Smooth muscle cell (in vitro differentiated cells): ENCODE results near the gene PLCD3. TPM values are rescaled to one million over a fixed set of nuclear protein-coding genes. Genes with fewer than 3 reads are reported as not detected.

ENCODE experiments used
- DNase-seq: peaks from one replicate; lab custom pipeline; 2025; ENCODE audit not compliant: unreplicated experiment; lab: John Stamatoyannopoulos, UW
- H2AFZ ChIP-seq: fragments of 200-600 bp; sonication (generic); 2 replicates; pipeline ENCODE4 v1.6.0; 2016; ENCODE audit warnings: antibody characterized with exemption, low read depth, mild to moderate bottlenecking
- H3F3A ChIP-seq: fragments of 200-600 bp; sonication (generic); 2 replicates; pipeline ENCODE4 v1.6.0; 2017; ENCODE audit warnings: antibody characterized with exemption, low read depth
- H3K27ac ChIP-seq: fragments of 200-600 bp; sonication (generic); 2 replicates; pipeline ENCODE4 v1.5.1; 2016; ENCODE audit warnings: low read depth, mild to moderate bottlenecking
- H3K27me3 ChIP-seq: fragments of 200-600 bp; sonication (generic); 2 replicates; pipeline ENCODE4 v1.6.1; 2016; ENCODE audit warnings: low read depth, mild to moderate bottlenecking
- H3K36me3 ChIP-seq: fragments of 200-600 bp; sonication (generic); 2 replicates; pipeline ENCODE4 v1.5.1; 2016; ENCODE audit warnings: low read depth
- H3K4me1 ChIP-seq: fragments of 200-600 bp; sonication (generic); 2 replicates; pipeline ENCODE4 v1.5.1; 2016; ENCODE audit warnings: low read depth
- H3K4me2 ChIP-seq: fragments of 200-600 bp; sonication (generic); 2 replicates; pipeline ENCODE4 v1.6.0; 2016; ENCODE audit warnings: mild to moderate bottlenecking
- H3K4me3 ChIP-seq: fragments of 200-600 bp; sonication (generic); 2 replicates; pipeline ENCODE4 v1.5.1; 2016; ENCODE audit warnings: mild to moderate bottlenecking
- H3K79me2 ChIP-seq: fragments of 200-600 bp; sonication (generic); 2 replicates; pipeline ENCODE4 v1.6.0; 2016; ENCODE audit warnings: low read depth, mild to moderate bottlenecking
- H3K9ac ChIP-seq: fragments of 200-600 bp; sonication (generic); 2 replicates; pipeline ENCODE4 v1.6.0; 2016; ENCODE audit warnings: low read depth
- H3K9me3 ChIP-seq: fragments of 200-600 bp; sonication (generic); replicated peaks from 2 replicates; pipeline ENCODE4 v1.5.1; 2016; ENCODE audit warnings: low read depth
- H4K20me1 ChIP-seq: fragments of 200-600 bp; sonication (generic); 2 replicates; pipeline ENCODE4 v1.6.0; 2016; ENCODE audit warnings: low read depth
- WGBS: methylation state at CpG from one replicate; pipeline ENCODE4 v1.1.7; 2016; ENCODE audit warnings: low lambda C conversion rate; 5-methylcytosine and 5-hydroxymethylcytosine counted together
- microRNA-seq: library from miRNA; unstranded; fragments of <30 nt; microRNA quantifications from one replicate; pipeline ENCODE4, GENCODE V29; 2016; ENCODE audit warnings: borderline number of aligned reads
- polyA plus RNA-seq: library from polyadenylated mRNA; unstranded; fragments of >200 nt; fragmentation: Nextera tagmentation; extraction: Ambion mirVana; gene quantifications from 2 replicates; pipeline ENCODE4 v1.2.1, GENCODE V29; 2016
- small RNA-seq: library from RNA; depleted of rRNA; stranded (forward); fragments of <200 nt; gene quantifications from one replicate; pipeline ENCODE3, GENCODE V24; 2014
- total RNA-seq: library from RNA; depleted of rRNA; stranded (reverse); fragments of >200 nt; gene quantifications from 2 replicates; pipeline ENCODE4 v1.2.3, GENCODE V29; 2014
- TF ChIP-seq, protein P1 (sequence below): fragments of 200-600 bp; sonication (generic); IDR thresholded peaks from 2 replicates; pipeline ENCODE4 v1.5.1; 2017; ENCODE audit warnings: borderline replicate concordance, mild to moderate bottlenecking, antibody characterized with exemption; ENCODE audit not compliant: insufficient read depth, poor library complexity, severe bottlenecking

PLCD3 gene
- total and polyA plus RNA-seq, 2 experiments from 2014 or later = 24.0 to 33.4 TPM

DNA sequence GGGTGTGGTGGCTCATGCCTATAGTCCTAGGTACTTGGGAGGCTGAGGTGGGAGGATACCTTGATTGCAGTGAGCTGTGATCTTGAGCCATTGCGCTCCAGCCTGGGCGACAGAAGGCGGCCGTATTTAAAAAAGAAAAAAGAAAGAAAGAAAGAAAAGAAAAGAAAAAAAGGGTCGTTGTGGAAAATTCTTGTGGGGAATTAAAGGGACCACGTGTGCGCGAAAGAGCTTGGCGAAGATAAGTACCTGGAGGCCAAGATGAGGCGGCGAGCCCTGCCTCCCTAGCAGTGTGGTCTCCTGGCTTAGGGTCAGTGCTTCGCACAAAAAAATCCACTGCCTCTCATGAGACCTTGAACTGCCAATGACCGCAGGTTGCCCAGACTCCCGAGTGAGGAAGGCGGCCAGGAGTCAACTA, 71.9 kb downstream of the PLCD3 start:
- WGBS = 10% methylated on average over 15 of the region's 15 CpGs
- peaks cover 16% of the 10 kb centered on the region for H3K4me1 ChIP-seq

More for the DNA sequence above, 71.9 kb downstream of the PLCD3 start:
- H3K36me3 ChIP-seq = no peaks in the 10 kb centered on the region
- H3K79me2 ChIP-seq = peaks cover 55% of the 10 kb centered on the region
- TF ChIP-seq, protein P1, sequence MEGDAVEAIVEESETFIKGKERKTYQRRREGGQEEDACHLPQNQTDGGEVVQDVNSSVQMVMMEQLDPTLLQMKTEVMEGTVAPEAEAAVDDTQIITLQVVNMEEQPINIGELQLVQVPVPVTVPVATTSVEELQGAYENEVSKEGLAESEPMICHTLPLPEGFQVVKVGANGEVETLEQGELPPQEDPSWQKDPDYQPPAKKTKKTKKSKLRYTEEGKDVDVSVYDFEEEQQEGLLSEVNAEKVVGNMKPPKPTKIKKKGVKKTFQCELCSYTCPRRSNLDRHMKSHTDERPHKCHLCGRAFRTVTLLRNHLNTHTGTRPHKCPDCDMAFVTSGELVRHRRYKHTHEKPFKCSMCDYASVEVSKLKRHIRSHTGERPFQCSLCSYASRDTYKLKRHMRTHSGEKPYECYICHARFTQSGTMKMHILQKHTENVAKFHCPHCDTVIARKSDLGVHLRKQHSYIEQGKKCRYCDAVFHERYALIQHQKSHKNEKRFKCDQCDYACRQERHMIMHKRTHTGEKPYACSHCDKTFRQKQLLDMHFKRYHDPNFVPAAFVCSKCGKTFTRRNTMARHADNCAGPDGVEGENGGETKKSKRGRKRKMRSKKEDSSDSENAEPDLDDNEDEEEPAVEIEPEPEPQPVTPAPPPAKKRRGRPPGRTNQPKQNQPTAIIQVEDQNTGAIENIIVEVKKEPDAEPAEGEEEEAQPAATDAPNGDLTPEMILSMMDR = no peak
- no peaks in the 10 kb centered on the region for H3K9me3 ChIP-seq
- peak overlapping the region; percentile 94 for H3K4me3 ChIP-seq
- peaks cover 36% of the 10 kb centered on the region for H4K20me1 ChIP-seq
- peak overlapping the region; percentile 84 for H2AFZ ChIP-seq
- peak overlapping the region; percentile 89 for H3K4me2 ChIP-seq
- H3K9ac ChIP-seq = peak overlapping the region; percentile 65
- H3F3A ChIP-seq = no peaks in the 10 kb centered on the region
- no peak for DNase-seq
- peak overlapping the region; percentile 29 for H3K27ac ChIP-seq
- no peaks in the 10 kb centered on the region for H3K27me3 ChIP-seq

Small RNAs within 50 kb of the gene (microRNA-seq; reads per million reads assigned to microRNA genes)
- not detected for gene MIR6784

Small RNAs within 50 kb of the gene (small RNA-seq; reads per million reads assigned to genes)
- gene MIR6784 (0.34 reads per million, percentile 9 among the genes with 10 or more reads in this experiment), gene RF00019 (not detected)

Other genes with a start within 250 kb of the PLCD3 start
- 57.2 and 77.5 TPM in 2 replicates for gene EFTUD2, start 233.1 kb downstream of the PLCD3 start, total RNA-seq
- gene EFTUD2, start 233.1 kb downstream of the PLCD3 start, polyA plus RNA-seq = 76.0 and 76.5 TPM in 2 replicates
- 0.04 TPM in 1 of 2 replicates, not detected in the other for gene GFAP, start 217.0 kb downstream of the PLCD3 start, total RNA-seq
- 0.64 and 1.5 TPM in 2 replicates for gene GFAP, start 217.0 kb downstream of the PLCD3 start, polyA plus RNA-seq
- gene KIF18B, start 184.7 kb downstream of the PLCD3 start, total RNA-seq = 2.4 and 2.7 TPM in 2 replicates
- gene KIF18B, start 184.7 kb downstream of the PLCD3 start, polyA plus RNA-seq = 3.4 and 3.9 TPM in 2 replicates
- not detected in 2 replicates for gene C1QL1, start 164.2 kb downstream of the PLCD3 start, total RNA-seq
- gene C1QL1, start 164.2 kb downstream of the PLCD3 start, polyA plus RNA-seq = 5.5 and 5.6 TPM in 2 replicates
- 24.3 and 42.3 TPM in 2 replicates for gene DCAKD, start 80.9 kb downstream of the PLCD3 start, total RNA-seq
- 25.7 and 28.4 TPM in 2 replicates for gene DCAKD, start 80.9 kb downstream of the PLCD3 start, polyA plus RNA-seq
- 78.7 and 87.6 TPM in 2 replicates for gene NMT1, start 71.2 kb downstream of the PLCD3 start, total RNA-seq
- gene NMT1, start 71.2 kb downstream of the PLCD3 start, polyA plus RNA-seq = 105 and 148 TPM in 2 replicates
- 0.49 and 4.6 TPM in 2 replicates for gene ACBD4, start 3.2 kb upstream of the PLCD3 start, total RNA-seq
- 5.0 and 5.9 TPM in 2 replicates for gene ACBD4, start 3.2 kb upstream of the PLCD3 start, polyA plus RNA-seq
- 9.3 and 13.7 TPM in 2 replicates for gene HEXIM1, start 16.0 kb upstream of the PLCD3 start, total RNA-seq
- 9.4 TPM in 2 replicates for gene HEXIM1, start 16.0 kb upstream of the PLCD3 start, polyA plus RNA-seq
- 3.4 TPM in 2 replicates for gene HEXIM2, start 29.4 kb upstream of the PLCD3 start, total RNA-seq
- 6.1 and 6.8 TPM in 2 replicates for gene HEXIM2, start 29.4 kb upstream of the PLCD3 start, polyA plus RNA-seq
- 0.90 TPM in 1 of 2 replicates, not detected in the other for gene FMNL1, start 89.4 kb upstream of the PLCD3 start, total RNA-seq
- 0.37 and 1.3 TPM in 2 replicates for gene FMNL1, start 89.4 kb upstream of the PLCD3 start, polyA plus RNA-seq
- not detected in 2 replicates for gene SPATA32, start 129.6 kb upstream of the PLCD3 start, total RNA-seq
- 0.27 TPM in 1 of 2 replicates, not detected in the other for gene SPATA32, start 129.6 kb upstream of the PLCD3 start, polyA plus RNA-seq
- 1.5 and 1.7 TPM in 2 replicates for gene MAP3K14, start 184.5 kb upstream of the PLCD3 start, total RNA-seq
- gene MAP3K14, start 184.5 kb upstream of the PLCD3 start, polyA plus RNA-seq = 1.8 and 2.7 TPM in 2 replicates